ENCODE data around the gene PLAU. TPM values are rescaled to one million over a fixed set of nuclear protein-coding genes. Genes with fewer than 3 reads are reported as not detected.

The PLAU gene
- total RNA-seq, 1 donor from 2014 or later = 112 TPM

DNA sequence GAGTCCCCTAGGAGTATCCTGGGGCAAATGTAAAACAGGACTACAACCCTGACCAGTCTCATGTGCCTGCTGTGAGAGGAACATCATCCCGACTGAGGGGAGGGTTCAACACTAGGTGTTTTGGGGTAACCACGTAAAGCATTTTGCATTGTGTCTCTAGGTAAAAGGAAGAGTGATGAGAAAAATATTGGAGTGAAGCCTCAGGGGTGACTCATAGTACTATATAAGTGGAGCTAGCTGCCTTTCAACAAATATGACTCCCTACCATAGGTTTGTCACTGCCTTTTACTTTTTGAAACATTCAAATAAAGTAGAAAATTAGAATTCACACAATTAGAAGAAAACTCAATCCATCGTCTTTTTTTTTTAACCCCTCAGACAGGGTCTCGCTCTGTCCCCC is 34.0 kb upstream of the PLAU start:
- peaks cover 41% of the 10 kb centered on the region for H3K4me1 Mint-ChIP-seq (ENCODE audit: unreplicated experiment)
- H3K9me3 Mint-ChIP-seq (ENCODE audit: unreplicated experiment) = no peaks in the 10 kb centered on the region
- TF ChIP-seq, protein P1, sequence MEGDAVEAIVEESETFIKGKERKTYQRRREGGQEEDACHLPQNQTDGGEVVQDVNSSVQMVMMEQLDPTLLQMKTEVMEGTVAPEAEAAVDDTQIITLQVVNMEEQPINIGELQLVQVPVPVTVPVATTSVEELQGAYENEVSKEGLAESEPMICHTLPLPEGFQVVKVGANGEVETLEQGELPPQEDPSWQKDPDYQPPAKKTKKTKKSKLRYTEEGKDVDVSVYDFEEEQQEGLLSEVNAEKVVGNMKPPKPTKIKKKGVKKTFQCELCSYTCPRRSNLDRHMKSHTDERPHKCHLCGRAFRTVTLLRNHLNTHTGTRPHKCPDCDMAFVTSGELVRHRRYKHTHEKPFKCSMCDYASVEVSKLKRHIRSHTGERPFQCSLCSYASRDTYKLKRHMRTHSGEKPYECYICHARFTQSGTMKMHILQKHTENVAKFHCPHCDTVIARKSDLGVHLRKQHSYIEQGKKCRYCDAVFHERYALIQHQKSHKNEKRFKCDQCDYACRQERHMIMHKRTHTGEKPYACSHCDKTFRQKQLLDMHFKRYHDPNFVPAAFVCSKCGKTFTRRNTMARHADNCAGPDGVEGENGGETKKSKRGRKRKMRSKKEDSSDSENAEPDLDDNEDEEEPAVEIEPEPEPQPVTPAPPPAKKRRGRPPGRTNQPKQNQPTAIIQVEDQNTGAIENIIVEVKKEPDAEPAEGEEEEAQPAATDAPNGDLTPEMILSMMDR (IDR thresholded peaks at IDR 0.05) = no peak
- DNase-seq (ENCODE audit: extremely low spot score, unreplicated experiment) = no peak
- peaks cover under 1% of the 10 kb centered on the region for H3K36me3 Mint-ChIP-seq (ENCODE audit: unreplicated experiment)
- H3K27ac Mint-ChIP-seq (ENCODE audit: unreplicated experiment) = peak overlapping the region; percentile 23
- H3K27me3 Mint-ChIP-seq (ENCODE audit: unreplicated experiment) = no peaks in the 10 kb centered on the region
- no peak overlapping the region for H3K4me3 Mint-ChIP-seq (ENCODE audit: unreplicated experiment)

DNA sequence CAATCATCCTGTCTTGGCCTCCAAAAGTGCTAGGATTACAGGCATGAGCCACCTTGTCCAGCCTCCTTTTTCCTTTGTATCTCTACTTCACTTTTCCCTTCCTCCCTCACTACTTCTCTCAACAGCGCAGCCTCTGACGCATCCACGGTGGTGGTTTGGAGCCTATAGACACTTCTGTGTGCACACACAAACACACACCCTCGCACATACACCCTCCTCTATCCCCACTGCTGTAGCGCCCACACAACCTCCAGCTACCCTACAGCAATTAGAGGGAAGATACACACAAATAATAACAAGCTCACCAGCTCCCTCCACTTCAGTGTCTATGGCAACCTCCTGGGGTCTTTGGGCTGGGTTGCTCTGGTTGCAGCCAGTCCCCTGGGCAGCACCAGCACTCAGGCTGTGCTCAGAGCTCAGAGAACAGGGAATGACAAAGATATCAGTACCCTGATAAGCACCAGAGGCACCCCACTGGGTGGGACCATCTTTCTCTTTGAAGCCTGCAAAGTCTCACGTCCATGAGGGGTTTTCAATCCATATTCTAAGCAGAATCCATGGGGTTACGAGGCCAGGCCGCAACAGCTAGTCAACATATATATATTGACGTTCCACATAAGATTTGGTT is 33.3 kb upstream of the PLAU start:
- no peak overlapping the region for H3K4me3 Mint-ChIP-seq (ENCODE audit: unreplicated experiment)
- TF ChIP-seq, protein P1 (IDR thresholded peaks at IDR 0.05) = no peak
- H3K27me3 Mint-ChIP-seq (ENCODE audit: unreplicated experiment) = no peaks in the 10 kb centered on the region
- no peak overlapping the region for H3K27ac Mint-ChIP-seq (ENCODE audit: unreplicated experiment)
- H3K36me3 Mint-ChIP-seq (ENCODE audit: unreplicated experiment) = no peaks in the 10 kb centered on the region
- H3K9me3 Mint-ChIP-seq (ENCODE audit: unreplicated experiment) = no peaks in the 10 kb centered on the region
- no peak for DNase-seq (ENCODE audit: extremely low spot score, unreplicated experiment)
- peaks cover 35% of the 10 kb centered on the region for H3K4me1 Mint-ChIP-seq (ENCODE audit: unreplicated experiment)

GRCh38 chr10:73878365-73878764 is 32.6 kb upstream of the PLAU start:
- peaks cover 27% of the 10 kb centered on the region for H3K4me1 Mint-ChIP-seq (ENCODE audit: unreplicated experiment)
- DNase-seq (ENCODE audit: extremely low spot score, unreplicated experiment) = no peak
- no peaks in the 10 kb centered on the region for H3K36me3 Mint-ChIP-seq (ENCODE audit: unreplicated experiment)
- H3K9me3 Mint-ChIP-seq (ENCODE audit: unreplicated experiment) = no peaks in the 10 kb centered on the region
- TF ChIP-seq, protein P1 (IDR thresholded peaks at IDR 0.05) = no peak
- no peaks in the 10 kb centered on the region for H3K27me3 Mint-ChIP-seq (ENCODE audit: unreplicated experiment)
- no peak overlapping the region for H3K4me3 Mint-ChIP-seq (ENCODE audit: unreplicated experiment)
- no peak overlapping the region for H3K27ac Mint-ChIP-seq (ENCODE audit: unreplicated experiment)

DNA sequence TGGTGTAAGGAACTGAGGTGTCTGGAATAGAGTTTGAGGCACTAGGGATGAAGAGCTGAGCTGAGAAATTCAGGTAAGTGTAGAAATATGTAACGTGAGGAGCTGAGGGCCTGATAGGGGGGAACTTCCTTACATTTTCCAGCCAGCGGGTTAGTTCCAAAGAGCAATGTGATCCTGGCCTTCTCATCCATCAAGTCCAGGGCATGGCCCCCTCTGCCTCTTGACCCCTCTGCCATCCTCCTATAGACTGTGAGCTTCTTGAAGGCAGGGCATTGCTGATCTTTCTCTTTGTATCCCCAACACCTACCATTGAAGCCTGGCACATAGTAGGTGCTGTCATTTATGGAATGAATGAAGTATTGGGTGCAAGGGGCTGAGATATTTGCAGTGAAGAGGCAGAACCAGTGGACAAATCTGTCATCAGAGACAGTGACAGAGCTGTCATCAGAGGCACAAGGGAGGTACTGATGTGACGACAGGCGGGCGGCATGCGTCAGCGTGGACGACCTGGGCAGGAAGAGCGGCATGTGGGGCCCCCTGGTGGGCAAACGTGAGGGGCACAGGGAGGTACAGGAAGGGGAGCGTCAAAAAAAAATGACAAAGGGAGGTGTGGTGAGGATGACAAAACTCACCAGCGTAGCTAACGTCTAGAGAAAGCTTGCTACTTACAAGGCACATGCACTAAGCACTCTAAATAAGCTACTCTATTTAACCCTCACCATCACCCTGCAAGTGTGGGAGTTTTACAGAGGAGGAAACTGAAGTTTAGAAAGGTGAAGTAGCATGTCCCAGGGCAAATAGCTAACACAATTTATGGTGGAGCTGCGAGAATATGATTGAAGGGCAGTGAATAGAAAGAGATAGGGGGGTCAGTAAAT is 31.4 kb upstream of the PLAU start:
- H3K27ac Mint-ChIP-seq (ENCODE audit: unreplicated experiment) = no peak overlapping the region
- no peak overlapping the region for H3K4me3 Mint-ChIP-seq (ENCODE audit: unreplicated experiment)
- H3K36me3 Mint-ChIP-seq (ENCODE audit: unreplicated experiment) = no peaks in the 10 kb centered on the region

More for the DNA sequence above, 31.4 kb upstream of the PLAU start:
- H3K9me3 Mint-ChIP-seq (ENCODE audit: unreplicated experiment) = no peaks in the 10 kb centered on the region
- H3K4me1 Mint-ChIP-seq (ENCODE audit: unreplicated experiment) = peaks cover 27% of the 10 kb centered on the region
- TF ChIP-seq, protein P1 (IDR thresholded peaks at IDR 0.05) = peak; percentile 89
- peak; percentile 90 for DNase-seq (ENCODE audit: extremely low spot score, unreplicated experiment)
- H3K27me3 Mint-ChIP-seq (ENCODE audit: unreplicated experiment) = no peaks in the 10 kb centered on the region
